HEK293T (cell line): ENCODE results near the gene NSMCE1.

Experiments
- CTCF ChIA-PET: fragments of 350-600 bp; formaldehyde crosslinking; extraction: SDS; loops from one replicate; lab custom pipeline; 2021; ENCODE audit warnings: antibody characterized with exemption, inconsistent platforms; lab: Yijun Ruan, JAX
- POLR2A ChIA-PET: fragments of 350-600 bp; formaldehyde crosslinking; extraction: SDS; loops from one replicate; lab custom pipeline; 2020; ENCODE audit warnings: antibody characterized with exemption, inconsistent platforms; lab: Yijun Ruan, JAX
- DNase-seq: peaks from one replicate; pipeline ENCODE4 v3.0.0; 2012; ENCODE audit warnings: mixed read lengths; ENCODE audit errors: extremely low spot score
- ARNT ChIP-seq: fragments of 450-650 bp; IDR thresholded peaks from 2 replicates; pipeline ENCODE4 v1.6.1; 2017; ENCODE audit warnings: mild to moderate bottlenecking
- BHLHE40 ChIP-seq: fragments of 450-650 bp; IDR thresholded peaks from 2 replicates; pipeline ENCODE4 v1.6.1; 2016; ENCODE audit warnings: mild to moderate bottlenecking, moderate library complexity, borderline replicate concordance
- CTBP1 ChIP-seq: fragments of 450-650 bp; IDR thresholded peaks from 2 replicates; pipeline ENCODE4 v1.6.1; 2016; ENCODE audit warnings: borderline replicate concordance
- ELF4 ChIP-seq: fragments of 450-650 bp; IDR thresholded peaks from 2 replicates; pipeline ENCODE4 v1.6.1; 2017; ENCODE audit warnings: antibody characterized with exemption
- FOXA1 ChIP-seq: fragments of 450-650 bp; IDR thresholded peaks from 2 replicates; pipeline ENCODE4 v1.6.1; 2016; ENCODE audit warnings: mild to moderate bottlenecking
- FOXK2 ChIP-seq: fragments of 450-650 bp; IDR thresholded peaks from 2 replicates; pipeline ENCODE4 v1.6.1; 2016; ENCODE audit warnings: mild to moderate bottlenecking
- FOXM1 ChIP-seq: fragments of 450-650 bp; IDR thresholded peaks from 2 replicates; pipeline ENCODE4 v1.6.1; 2017; ENCODE audit warnings: mild to moderate bottlenecking, borderline replicate concordance
- HDGF ChIP-seq: fragments of 450-650 bp; IDR thresholded peaks from 2 replicates; pipeline ENCODE4 v1.6.1; 2017; ENCODE audit warnings: antibody characterized with exemption, borderline replicate concordance
- L3MBTL2 ChIP-seq: fragments of 450-650 bp; conservative IDR thresholded peaks from 2 replicates; pipeline ENCODE4 v1.6.1; 2016; ENCODE audit warnings: mild to moderate bottlenecking
- LEF1 ChIP-seq: fragments of 450-650 bp; IDR thresholded peaks from 2 replicates; pipeline ENCODE4 v1.6.1; 2017; ENCODE audit warnings: mild to moderate bottlenecking, borderline replicate concordance
- NFRKB ChIP-seq: fragments of 450-650 bp; IDR thresholded peaks from 2 replicates; pipeline ENCODE4 v1.6.1; 2016; ENCODE audit warnings: mild to moderate bottlenecking, moderate library complexity
- SP1 ChIP-seq: fragments of 450-650 bp; IDR thresholded peaks from 2 replicates; pipeline ENCODE4 v1.6.1; 2017
- SUZ12 ChIP-seq: fragments of 450-650 bp; IDR thresholded peaks from 2 replicates; pipeline ENCODE4 v1.6.1; 2016; ENCODE audit warnings: mild to moderate bottlenecking
- TARDBP ChIP-seq: fragments of 450-650 bp; IDR thresholded peaks from 2 replicates; pipeline ENCODE4 v1.6.1; 2016
- ZNF384 ChIP-seq: fragments of 450-650 bp; IDR thresholded peaks from 2 replicates; pipeline ENCODE4 v1.6.1; 2016
- TF ChIP-seq, protein P1 (sequence below): fragments of 450-650 bp; IDR thresholded peaks from 2 replicates; pipeline ENCODE4 v1.6.1; 2016

The NSMCE1 gene

DNA sequence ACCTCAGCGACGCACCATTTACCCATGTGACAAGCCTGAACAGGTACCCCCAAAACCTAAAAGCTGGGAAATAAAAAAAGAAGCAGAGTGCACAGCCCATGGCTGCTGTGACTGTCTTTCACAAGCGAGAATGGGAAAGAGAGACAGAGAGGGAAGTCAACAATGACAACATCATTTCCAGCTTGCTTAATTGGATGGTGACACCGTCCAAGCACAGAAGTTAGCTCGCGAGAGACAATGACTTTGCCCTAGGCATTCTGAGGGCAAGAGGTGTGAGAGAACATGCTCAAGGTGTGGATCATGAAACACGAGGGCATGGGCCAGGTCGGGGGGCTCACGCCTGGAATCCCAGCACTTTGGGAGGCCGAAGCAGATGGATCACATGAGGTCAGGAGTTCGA, 19.3 kb upstream of the NSMCE1 start:
- DNase-seq, result no peak
- TF ChIP-seq ZNF384 (no peak), TARDBP (no peak), HDGF (no peak)
- ChIA-PET CTCF (no interaction called here), POLR2A (no interaction called here)

DNA sequence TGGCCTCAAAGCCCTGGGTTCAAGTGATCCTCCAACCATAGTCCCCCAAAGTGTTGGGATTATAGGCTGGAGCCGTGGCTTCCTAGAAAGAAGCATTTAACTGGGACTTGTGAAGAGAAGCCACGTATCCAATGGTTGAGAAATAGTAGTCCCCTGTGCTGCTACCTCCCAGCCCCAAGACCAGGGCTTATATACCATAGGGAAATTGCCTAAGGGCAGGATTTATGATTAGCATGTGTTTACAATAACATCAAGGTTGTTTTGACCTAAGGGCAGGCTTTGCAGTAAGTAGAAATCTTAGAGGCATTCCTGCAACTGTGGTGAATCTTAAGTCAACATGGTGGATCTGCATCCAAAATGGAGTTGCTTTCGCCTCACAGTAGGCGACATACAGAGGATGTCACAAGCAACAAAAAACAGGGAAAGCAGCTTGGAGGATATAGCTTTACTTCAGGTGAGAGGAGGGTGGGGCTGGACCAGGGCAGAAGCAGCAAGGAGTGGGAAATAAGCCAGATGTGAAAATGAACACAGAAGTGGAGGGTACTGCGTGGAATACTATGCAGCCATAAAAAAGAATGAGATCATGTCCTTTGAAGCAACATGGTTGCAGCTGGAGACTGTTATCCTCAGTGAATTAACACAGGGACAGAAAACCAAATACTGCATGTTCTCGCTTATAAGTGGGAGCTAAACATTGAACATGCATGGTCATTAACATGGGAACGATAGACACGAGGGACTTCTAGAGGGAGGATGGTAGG, 18.7 kb upstream of the NSMCE1 start:
- CTCF ChIA-PET, result no interaction called here
- POLR2A ChIA-PET, result no interaction called here

DNA sequence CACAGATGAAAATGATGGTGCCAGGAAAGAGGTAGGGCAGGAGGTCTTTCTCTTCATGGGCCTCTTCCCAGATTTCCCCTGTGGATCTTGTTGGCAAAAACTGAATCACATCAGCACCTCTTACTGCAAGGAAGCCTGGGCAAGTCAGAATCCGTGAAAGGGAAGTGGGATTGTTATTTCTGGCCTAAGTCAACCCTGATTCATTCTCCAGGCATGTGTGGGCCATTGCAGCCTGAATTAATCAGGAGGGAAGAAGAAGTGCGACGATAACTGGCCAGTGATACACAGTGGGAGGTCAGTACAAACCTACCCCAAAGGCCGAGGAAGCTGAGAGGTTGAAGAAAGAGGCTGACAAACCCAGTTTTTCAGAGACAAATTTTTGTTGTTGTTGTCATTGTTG, 17.9 kb upstream of the NSMCE1 start:
- DNase-seq, result no peak
- TF ChIP-seq FOXA1 (no peak), HDGF (no peak), ZNF384 (no peak), ARNT (no peak), BHLHE40 (no peak), LEF1 (no peak), TARDBP (no peak), L3MBTL2 (no peak), NFRKB (no peak), SUZ12 (no peak), CTBP1 (no peak), SP1 (no peak), FOXK2 (no peak), ELF4 (no peak), FOXM1 (no peak)
- TF ChIP-seq, protein P1, sequence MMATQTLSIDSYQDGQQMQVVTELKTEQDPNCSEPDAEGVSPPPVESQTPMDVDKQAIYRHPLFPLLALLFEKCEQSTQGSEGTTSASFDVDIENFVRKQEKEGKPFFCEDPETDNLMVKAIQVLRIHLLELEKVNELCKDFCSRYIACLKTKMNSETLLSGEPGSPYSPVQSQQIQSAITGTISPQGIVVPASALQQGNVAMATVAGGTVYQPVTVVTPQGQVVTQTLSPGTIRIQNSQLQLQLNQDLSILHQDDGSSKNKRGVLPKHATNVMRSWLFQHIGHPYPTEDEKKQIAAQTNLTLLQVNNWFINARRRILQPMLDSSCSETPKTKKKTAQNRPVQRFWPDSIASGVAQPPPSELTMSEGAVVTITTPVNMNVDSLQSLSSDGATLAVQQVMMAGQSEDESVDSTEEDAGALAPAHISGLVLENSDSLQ, result no peak
- ChIA-PET CTCF (no interaction called here), POLR2A (no interaction called here)

More for the DNA sequence above, 18.7 kb upstream of the NSMCE1 start:
- TF ChIP-seq CTBP1, result no peak
- no peak for TF ChIP-seq FOXM1
- no peak for TF ChIP-seq LEF1
- no peak for TF ChIP-seq BHLHE40
- TF ChIP-seq NFRKB, result no peak
- no peak for TF ChIP-seq SP1
- no peak for DNase-seq

DNA sequence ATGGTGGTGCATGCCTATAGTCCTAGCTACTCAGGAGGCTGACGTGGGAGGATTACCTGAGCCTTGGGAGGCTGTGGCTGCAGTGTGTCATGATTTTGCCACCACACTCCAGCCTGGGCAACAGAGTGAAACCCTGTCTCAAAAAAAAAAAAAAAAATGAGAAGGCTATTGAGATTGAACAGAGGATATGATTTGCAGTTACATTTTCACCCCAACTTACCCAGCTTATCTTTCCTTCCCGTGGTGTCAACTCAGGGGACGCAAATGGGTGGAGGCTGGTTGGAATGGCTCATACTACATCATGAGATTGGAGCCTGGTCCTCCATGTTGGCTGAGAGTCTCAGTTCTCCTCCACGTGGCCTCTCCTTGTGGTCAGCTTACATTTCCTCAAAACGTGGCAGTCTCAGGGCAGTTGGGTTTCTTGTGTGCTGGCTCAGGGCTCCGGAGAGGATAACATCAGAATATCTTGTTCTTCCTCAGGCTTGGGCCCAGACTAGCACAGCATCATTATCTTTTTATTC, 17.2 kb upstream of the NSMCE1 start:
- CTCF ChIA-PET, result no interaction called here
- DNase-seq, result no peak
- POLR2A ChIA-PET, result no interaction called here
- TF ChIP-seq FOXA1, result no peak
- no peak for TF ChIP-seq ELF4

- DNase-seq, result no peak
- CTCF ChIA-PET, result no interaction called here
- POLR2A ChIA-PET, result no interaction called here
- TF ChIP-seq TARDBP (no peak), L3MBTL2 (no peak), CTBP1 (no peak), FOXA1 (no peak)
- TF ChIP-seq, protein P1, result no peak
Measured at GRCh38 chr16:27284865-27285675, 16.5 kb upstream of the NSMCE1 start.

DNA sequence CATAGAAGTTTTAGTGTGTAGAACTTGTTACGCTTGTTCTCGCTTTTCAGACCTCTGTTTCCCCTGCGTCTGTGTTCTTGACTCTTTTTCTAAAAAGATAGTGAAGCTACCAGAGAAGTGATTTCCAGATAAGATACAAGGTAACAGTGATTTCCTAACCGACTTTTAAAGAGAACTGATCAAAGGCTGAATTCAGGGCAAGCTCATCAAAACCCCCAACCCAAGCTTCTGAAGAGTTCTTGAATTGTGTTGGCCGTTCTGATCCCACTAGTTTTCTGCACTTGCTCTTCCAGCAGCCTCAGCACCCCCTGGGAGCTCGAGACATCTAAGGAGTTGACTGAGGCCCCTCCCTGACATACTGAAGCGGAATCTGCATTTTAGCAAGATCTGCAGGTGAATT, 12.7 kb upstream of the NSMCE1 start:
- ChIA-PET CTCF (no interaction called here), POLR2A (interaction anchor here (1.0 kb wide), 1 partner anchor 12 kb away, joined by 3 read pairs; the partner anchor contains the start of gene NSMCE1)
- DNase-seq, result no peak
- no peak for TF ChIP-seq SP1
- TF ChIP-seq ZNF384, result no peak
- TF ChIP-seq L3MBTL2, result no peak
- TF ChIP-seq TARDBP, result no peak
- no peak for TF ChIP-seq BHLHE40
- no peak for TF ChIP-seq CTBP1
- TF ChIP-seq ELF4, result no peak
- TF ChIP-seq SUZ12, result no peak
- no peak for TF ChIP-seq NFRKB
- no peak for TF ChIP-seq HDGF
- TF ChIP-seq, protein P1, result no peak
- TF ChIP-seq FOXM1, result no peak
- no peak for TF ChIP-seq ARNT
- no peak for TF ChIP-seq FOXK2
- TF ChIP-seq LEF1, result no peak
- TF ChIP-seq FOXA1, result no peak
